CD4-positive, alpha-beta T cell treated with Interferon alpha-2 for 1 hour (primary cell): ENCODE measurements around the gene CACNA1D.
"Not testable (repeated sequence)": the region's sequence is repeated elsewhere in the genome, so short reads cannot be mapped to it uniquely, and the experiment has no call there.

Source experiments
- DNase-seq, 2 donors: peaks; one replicate each; pipeline ENCODE4 v3.0.0-alpha.2; 2020 to 2022

The CACNA1D gene

GRCh38 chr3:53659996-53660395, 165.6 kb downstream of the CACNA1D start:
- no peak for DNase-seq

GRCh38 chr3:53661480-53661879, 167.1 kb downstream of the CACNA1D start:
- DNase-seq = no peak

- not testable (repeated sequence) for DNase-seq
These were observed 170.4 kb downstream of the CACNA1D start for GRCh38 chr3:53664812-53665211.

GRCh38 chr3:53665608-53666425, 171.4 kb downstream of the CACNA1D start:
- no peak for DNase-seq

- DNase-seq = no peak
These were observed 174.5 kb downstream of the CACNA1D start for GRCh38 chr3:53668872-53669271.

- DNase-seq = no peak
These were observed 176.3 kb downstream of the CACNA1D start for GRCh38 chr3:53670721-53671120.

- DNase-seq = no peak
These were observed 177.0 kb downstream of the CACNA1D start for GRCh38 chr3:53671192-53671960.

- DNase-seq = no peak
These were observed 177.5 kb downstream of the CACNA1D start for GRCh38 chr3:53671961-53672299.

GRCh38 chr3:53672981-53673380, 178.6 kb downstream of the CACNA1D start:
- no peak for DNase-seq

- no peak for DNase-seq
These were observed 179.4 kb downstream of the CACNA1D start for GRCh38 chr3:53673722-53674350.

- DNase-seq = no peak
These were observed 180.2 kb downstream of the CACNA1D start for GRCh38 chr3:53674582-53674981.

GRCh38 chr3:53675022-53675697, 180.7 kb downstream of the CACNA1D start:
- DNase-seq = no peak

- DNase-seq = no peak
These were observed 181.5 kb downstream of the CACNA1D start for GRCh38 chr3:53675942-53676341.

- no peak for DNase-seq
These were observed 183.0 kb downstream of the CACNA1D start for GRCh38 chr3:53677413-53677812.

GRCh38 chr3:53680028-53680427, 185.6 kb downstream of the CACNA1D start:
- DNase-seq = no peak

- DNase-seq = no peak
These were observed 188.4 kb downstream of the CACNA1D start for GRCh38 chr3:53682807-53683206.

GRCh38 chr3:53688066-53688465, 193.7 kb downstream of the CACNA1D start:
- DNase-seq = no peak

GRCh38 chr3:53688989-53689388, 194.6 kb downstream of the CACNA1D start:
- DNase-seq = no peak

GRCh38 chr3:53689681-53690080, 195.3 kb downstream of the CACNA1D start:
- no peak for DNase-seq

GRCh38 chr3:53690521-53690920, 196.1 kb downstream of the CACNA1D start:
- DNase-seq = no peak

GRCh38 chr3:53691349-53691748, 196.9 kb downstream of the CACNA1D start:
- no peak for DNase-seq

- DNase-seq = no peak
These were observed 197.5 kb downstream of the CACNA1D start for GRCh38 chr3:53691885-53692284.

GRCh38 chr3:53693451-53693850, 199.0 kb downstream of the CACNA1D start:
- no peak for DNase-seq
